ENCODE data around the gene NEK11.

NEK11 gene

GRCh38 chr3:131141770-131142169 lies 115.1 kb downstream of the NEK11 start:
- ChIA-PET CTCF (no interaction called here), POLR2A (no interaction called here)
- TF ChIP-seq L3MBTL2 (conservative IDR thresholded peaks at IDR 0.05) (no peak), FOXA1 (IDR thresholded peaks at IDR 0.05) (no peak)
- no peak for DNase-seq (ENCODE audit: extremely low spot score)

GRCh38 chr3:131142580-131142979 lies 115.9 kb downstream of the NEK11 start:
- TF ChIP-seq L3MBTL2 (conservative IDR thresholded peaks at IDR 0.05) (no peak), CTBP1 (IDR thresholded peaks at IDR 0.05; ENCODE audit: borderline replicate concordance) (no peak), FOXA1 (IDR thresholded peaks at IDR 0.05) (no peak), LEF1 (IDR thresholded peaks at IDR 0.05; ENCODE audit: borderline replicate concordance) (no peak), ZNF384 (IDR thresholded peaks at IDR 0.05) (no peak)
- ChIA-PET POLR2A (no interaction called here), CTCF (no interaction called here)
- DNase-seq (ENCODE audit: extremely low spot score) = no peak

- ChIA-PET POLR2A (no interaction called here), CTCF (no interaction called here)
- no peak for DNase-seq (ENCODE audit: extremely low spot score)
- TF ChIP-seq TARDBP (IDR thresholded peaks at IDR 0.05) (no peak), ZNF384 (IDR thresholded peaks at IDR 0.05) (no peak), FOXK2 (IDR thresholded peaks at IDR 0.05) (no peak), L3MBTL2 (conservative IDR thresholded peaks at IDR 0.05) (no peak), BHLHE40 (IDR thresholded peaks at IDR 0.05; ENCODE audit: borderline replicate concordance) (no peak), ELF4 (IDR thresholded peaks at IDR 0.05) (no peak), CTBP1 (IDR thresholded peaks at IDR 0.05; ENCODE audit: borderline replicate concordance) (no peak), NFRKB (IDR thresholded peaks at IDR 0.05) (no peak), FOXM1 (IDR thresholded peaks at IDR 0.05; ENCODE audit: borderline replicate concordance) (no peak), LEF1 (IDR thresholded peaks at IDR 0.05; ENCODE audit: borderline replicate concordance) (no peak), PKNOX1 (IDR thresholded peaks at IDR 0.05) (no peak), ARNT (IDR thresholded peaks at IDR 0.05) (no peak), SP1 (IDR thresholded peaks at IDR 0.05) (no peak), FOXA1 (IDR thresholded peaks at IDR 0.05) (no peak), SUZ12 (IDR thresholded peaks at IDR 0.05) (no peak), HDGF (IDR thresholded peaks at IDR 0.05; ENCODE audit: borderline replicate concordance) (no peak)
These were observed 117.1 kb downstream of the NEK11 start for GRCh38 chr3:131143802-131144201.

GRCh38 chr3:131147534-131147933 lies 120.9 kb downstream of the NEK11 start:
- no peak for DNase-seq (ENCODE audit: extremely low spot score)
- TF ChIP-seq TARDBP (IDR thresholded peaks at IDR 0.05) (no peak), PKNOX1 (IDR thresholded peaks at IDR 0.05) (peak; percentile 61; the same call in 1 of the 2 replicates), FOXK2 (IDR thresholded peaks at IDR 0.05) (no peak)
- ChIA-PET CTCF (no interaction called here), POLR2A (no interaction called here)

- ChIA-PET POLR2A (no interaction called here), CTCF (no interaction called here)
- no peak for DNase-seq (ENCODE audit: extremely low spot score)
- TF ChIP-seq FOXK2 (IDR thresholded peaks at IDR 0.05) (no peak), PKNOX1 (IDR thresholded peaks at IDR 0.05) (no peak), SUZ12 (IDR thresholded peaks at IDR 0.05) (no peak), SP1 (IDR thresholded peaks at IDR 0.05) (no peak), LEF1 (IDR thresholded peaks at IDR 0.05; ENCODE audit: borderline replicate concordance) (no peak), ZNF384 (IDR thresholded peaks at IDR 0.05) (no peak)
These were observed 131.8 kb downstream of the NEK11 start for GRCh38 chr3:131158434-131158833.

GRCh38 chr3:131162516-131162915 lies 135.8 kb downstream of the NEK11 start:
- no peak for TF ChIP-seq ELF4 (IDR thresholded peaks at IDR 0.05)
- no peak for TF ChIP-seq NFRKB (IDR thresholded peaks at IDR 0.05)
- no peak for TF ChIP-seq PKNOX1 (IDR thresholded peaks at IDR 0.05)
- no peak for TF ChIP-seq FOXA1 (IDR thresholded peaks at IDR 0.05)
- no peak for TF ChIP-seq SUZ12 (IDR thresholded peaks at IDR 0.05)
- TF ChIP-seq HDGF (IDR thresholded peaks at IDR 0.05; ENCODE audit: borderline replicate concordance) = no peak
- no peak for TF ChIP-seq ZNF384 (IDR thresholded peaks at IDR 0.05)
- TF ChIP-seq TARDBP (IDR thresholded peaks at IDR 0.05) = no peak
- ChIA-PET CTCF (no interaction called here), POLR2A (no interaction called here)
- DNase-seq (ENCODE audit: extremely low spot score) = no peak

GRCh38 chr3:131167867-131168266 lies 141.2 kb downstream of the NEK11 start:
- ChIA-PET POLR2A (no interaction called here), CTCF (no interaction called here)
- TF ChIP-seq CTBP1 (IDR thresholded peaks at IDR 0.05; ENCODE audit: borderline replicate concordance) = no peak
- TF ChIP-seq TARDBP (IDR thresholded peaks at IDR 0.05) = no peak
- no peak for TF ChIP-seq BHLHE40 (IDR thresholded peaks at IDR 0.05; ENCODE audit: borderline replicate concordance)
- no peak for TF ChIP-seq ZNF384 (IDR thresholded peaks at IDR 0.05)
- no peak for TF ChIP-seq FOXM1 (IDR thresholded peaks at IDR 0.05; ENCODE audit: borderline replicate concordance)
- TF ChIP-seq L3MBTL2 (conservative IDR thresholded peaks at IDR 0.05) = no peak
- TF ChIP-seq LEF1 (IDR thresholded peaks at IDR 0.05; ENCODE audit: borderline replicate concordance) = no peak
- no peak for TF ChIP-seq HDGF (IDR thresholded peaks at IDR 0.05; ENCODE audit: borderline replicate concordance)
- no peak for TF ChIP-seq FOXA1 (IDR thresholded peaks at IDR 0.05)
- TF ChIP-seq PKNOX1 (IDR thresholded peaks at IDR 0.05) = no peak
- no peak for TF ChIP-seq ELF4 (IDR thresholded peaks at IDR 0.05)
- TF ChIP-seq SUZ12 (IDR thresholded peaks at IDR 0.05) = no peak
- TF ChIP-seq FOXK2 (IDR thresholded peaks at IDR 0.05) = no peak
- DNase-seq (ENCODE audit: extremely low spot score) = no peak

All from HEK293T (cell line).